NK-92 (cell line): ENCODE data around the gene ACAD10.
"Not testable (repeated sequence)": the region's sequence is repeated elsewhere in the genome, so short reads cannot be mapped to it uniquely, and the experiment has no call there.

Source experiments
- DNase-seq: peaks from one replicate; lab custom pipeline; 2025; ENCODE audit not compliant: unreplicated experiment; lab: John Stamatoyannopoulos, UW

Gene ACAD10

DNA sequence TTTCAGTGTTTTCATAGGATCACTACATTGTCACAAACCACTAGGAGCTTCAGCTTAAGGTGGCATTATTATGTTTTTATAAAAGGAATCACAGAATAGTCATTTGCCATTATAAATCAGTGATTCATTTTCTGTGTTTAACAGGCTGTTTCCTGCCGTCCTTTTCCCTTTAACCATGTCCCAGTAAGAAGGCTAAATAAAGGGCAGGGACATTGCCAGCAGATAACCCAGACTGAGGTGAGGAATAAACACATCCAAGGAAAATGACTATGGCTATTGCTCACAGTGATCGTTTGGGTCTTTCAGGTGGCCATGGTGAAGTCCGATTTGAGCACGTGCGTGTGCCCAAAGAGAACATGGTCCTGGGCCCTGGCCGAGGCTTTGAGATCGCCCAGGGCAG lies 63.0 kb downstream of the ACAD10 start:
- DNase-seq, result no peak

DNA sequence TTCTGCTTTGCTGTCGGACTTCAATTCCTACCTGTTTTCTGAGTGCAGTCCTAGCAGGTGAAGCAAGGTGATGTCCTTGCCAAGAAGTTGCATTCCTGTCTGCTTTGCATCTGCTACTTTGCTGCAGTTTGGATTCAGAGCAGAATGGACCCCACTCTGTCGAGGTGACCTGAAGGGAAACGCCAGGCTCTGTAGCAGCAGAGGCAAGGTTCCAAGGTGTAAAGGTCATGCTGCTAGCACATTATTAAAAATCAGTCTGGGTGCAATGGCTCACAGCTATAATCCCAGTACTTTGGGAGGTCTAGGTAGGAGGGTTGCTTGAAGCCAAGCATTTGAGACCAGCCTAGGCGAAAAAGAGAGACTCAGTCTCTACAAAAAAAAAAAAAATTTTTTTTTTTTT lies 63.5 kb downstream of the ACAD10 start:
- DNase-seq, result no peak

- DNase-seq, result no peak
Measured at GRCh38 chr12:111753144-111753881, 67.5 kb downstream of the ACAD10 start.

DNA sequence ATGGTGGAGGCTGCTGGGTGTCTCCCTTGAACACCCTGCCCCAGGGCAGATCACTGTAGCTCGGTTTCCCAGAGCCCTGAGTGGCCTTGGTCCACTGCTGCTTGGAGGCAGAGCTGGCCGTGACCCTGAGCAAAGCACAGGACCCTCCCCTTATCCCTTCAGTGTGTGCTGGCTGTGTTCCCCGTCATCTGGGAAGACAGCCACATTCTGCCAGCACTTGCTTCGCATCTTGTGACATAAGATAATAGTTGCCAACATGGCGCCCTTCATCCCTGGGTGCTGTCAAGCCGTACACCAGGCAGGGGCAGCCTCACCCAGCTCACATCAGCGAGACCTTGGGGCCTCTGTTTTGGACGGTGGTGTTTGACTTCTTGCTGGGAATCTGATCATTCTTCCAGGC lies 68.8 kb downstream of the ACAD10 start:
- DNase-seq, result no peak

DNA sequence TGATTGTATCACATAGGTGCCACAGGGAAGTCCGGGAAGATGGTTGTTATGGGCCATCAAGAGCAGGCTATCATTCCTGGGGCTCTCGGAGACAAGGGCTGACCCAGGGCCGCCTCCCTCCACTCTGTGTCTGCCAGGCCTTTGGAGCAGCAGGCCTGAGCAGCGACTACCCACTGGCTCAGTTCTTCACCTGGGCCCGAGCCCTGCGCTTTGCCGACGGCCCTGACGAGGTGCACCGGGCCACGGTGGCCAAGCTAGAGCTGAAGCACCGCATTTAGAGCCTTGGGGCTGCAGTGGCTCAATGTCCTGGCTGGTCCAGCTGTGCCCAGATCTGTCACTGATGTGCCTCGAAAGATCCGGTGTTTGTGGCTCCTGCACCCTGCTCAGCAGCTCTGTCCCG lies 70.3 kb downstream of the ACAD10 start:
- no peak for DNase-seq

- no peak for DNase-seq
Measured at GRCh38 chr12:111756681-111757080, 70.8 kb downstream of the ACAD10 start.

DNA sequence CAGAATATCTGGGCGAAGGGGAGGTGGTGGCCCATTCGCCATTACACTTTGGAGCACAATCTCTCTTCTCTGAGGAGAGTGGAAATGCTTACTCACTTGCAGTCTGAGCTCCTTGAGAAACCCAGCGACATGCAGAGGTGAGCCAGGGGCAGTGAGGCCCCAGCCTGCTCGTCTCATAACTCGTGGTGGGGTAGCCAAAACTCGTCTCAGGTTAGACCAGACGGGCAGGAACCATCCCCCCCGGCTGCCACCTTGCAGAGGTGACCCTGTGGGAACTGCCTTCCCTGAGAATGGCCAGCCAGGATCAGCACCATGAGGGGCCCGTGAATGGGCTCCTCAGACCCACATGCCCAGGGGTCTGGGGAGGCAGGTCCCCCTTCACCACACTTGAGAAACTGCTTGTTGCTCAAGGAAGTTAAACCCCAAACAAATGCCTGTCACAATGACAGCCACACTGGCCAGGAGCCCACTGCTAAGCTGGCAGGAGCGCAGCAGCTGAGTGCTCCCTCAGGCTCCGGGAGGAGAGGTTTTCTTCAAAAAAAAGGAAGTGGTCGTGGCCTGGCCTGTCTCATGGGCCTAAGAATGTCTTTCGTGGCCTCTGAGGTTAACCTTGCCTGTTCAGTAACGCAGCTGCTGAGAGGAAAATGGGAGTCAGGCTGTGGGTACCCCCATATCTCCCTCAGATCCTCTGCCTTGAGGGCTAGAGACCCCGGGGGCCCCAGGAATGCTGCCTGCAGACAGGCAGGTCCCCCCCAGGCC lies 71.7 kb downstream of the ACAD10 start:
- no peak for DNase-seq

DNA sequence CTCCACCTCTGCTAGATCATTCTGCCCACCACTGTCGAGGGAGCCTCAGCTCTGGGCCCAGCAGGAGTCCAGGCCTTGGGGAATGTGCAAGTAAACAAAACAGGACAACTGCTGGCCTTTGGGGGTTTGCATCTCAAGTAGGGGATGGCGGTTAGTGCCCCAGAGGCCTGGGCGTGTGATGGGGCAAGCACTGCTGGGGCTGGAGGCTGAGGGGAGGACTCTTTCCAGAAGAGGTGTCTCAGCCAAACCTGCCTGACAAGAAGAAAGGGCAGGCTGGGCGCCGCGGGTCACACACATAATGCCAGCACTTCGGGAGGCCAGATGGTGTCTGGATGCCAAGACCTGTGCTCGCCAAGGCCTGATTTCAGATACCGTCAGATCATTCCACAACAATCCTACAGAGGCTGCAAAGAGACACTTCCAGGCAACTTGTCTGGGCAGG lies 72.3 kb downstream of the ACAD10 start:
- no peak for DNase-seq

DNA sequence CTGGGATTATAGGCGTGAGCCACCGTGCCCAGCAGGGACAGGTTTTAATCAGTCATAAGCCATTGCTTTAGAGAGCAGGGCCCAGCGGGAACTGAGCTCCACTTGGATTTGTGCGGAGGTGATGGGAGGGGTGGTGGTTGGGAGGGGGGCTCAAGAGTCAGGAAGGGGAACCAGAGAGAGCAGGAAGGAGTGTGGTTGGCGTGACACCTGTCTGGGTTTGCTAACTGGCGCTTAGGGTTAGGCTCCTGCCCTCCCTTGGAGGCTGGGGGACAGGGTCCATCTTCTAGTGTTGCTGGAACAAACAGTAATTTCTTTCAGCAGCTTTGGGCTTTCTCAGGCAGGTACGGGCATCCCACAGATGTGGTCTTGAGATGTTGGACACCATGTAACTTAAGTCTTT lies 73.4 kb downstream of the ACAD10 start:
- DNase-seq, result no peak

DNA sequence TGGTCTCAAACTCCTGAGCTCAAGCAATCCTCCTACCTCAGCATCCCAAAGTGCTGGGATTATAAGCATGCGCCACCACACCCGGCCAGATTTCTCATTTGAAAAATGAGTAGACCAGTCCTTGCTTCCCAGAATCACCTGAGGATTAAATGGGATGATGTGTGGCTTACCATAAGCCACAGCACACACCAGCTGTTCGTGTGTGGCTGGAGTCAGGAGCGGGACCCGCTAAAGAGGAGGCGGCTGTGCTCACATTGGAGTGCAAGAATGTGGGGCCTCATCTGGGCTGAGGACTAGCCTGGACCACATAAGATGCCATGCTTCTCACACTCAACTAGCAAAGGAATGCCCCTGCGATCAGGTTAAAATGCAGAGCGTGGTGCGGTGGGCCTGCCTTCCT lies 74.1 kb downstream of the ACAD10 start:
- no peak for DNase-seq

- DNase-seq, result no peak
Measured at GRCh38 chr12:111761099-111761498, 75.2 kb downstream of the ACAD10 start.

GRCh38 chr12:111761706-111762105 lies 75.9 kb downstream of the ACAD10 start:
- no peak for DNase-seq

DNA sequence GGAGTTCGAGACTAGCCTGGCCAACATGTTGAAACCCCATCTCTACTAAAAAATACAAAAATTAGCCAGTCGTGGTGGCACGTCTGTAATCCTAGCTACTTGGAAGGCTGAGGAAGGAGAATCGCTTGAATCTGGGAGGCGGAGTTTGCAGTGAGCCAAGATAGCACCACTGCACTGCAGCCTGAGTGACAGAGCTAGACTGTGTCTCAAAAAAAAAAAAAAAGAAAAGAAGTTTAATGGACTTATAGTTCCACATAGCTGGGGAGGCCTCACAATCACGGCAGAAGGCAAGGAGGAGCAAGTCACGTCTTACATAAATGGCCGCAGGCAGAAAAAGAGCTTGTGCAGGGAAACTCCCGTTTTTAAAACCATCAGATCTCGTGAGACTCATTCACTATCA lies 77.7 kb downstream of the ACAD10 start:
- DNase-seq, result not testable (repeated sequence)

DNA sequence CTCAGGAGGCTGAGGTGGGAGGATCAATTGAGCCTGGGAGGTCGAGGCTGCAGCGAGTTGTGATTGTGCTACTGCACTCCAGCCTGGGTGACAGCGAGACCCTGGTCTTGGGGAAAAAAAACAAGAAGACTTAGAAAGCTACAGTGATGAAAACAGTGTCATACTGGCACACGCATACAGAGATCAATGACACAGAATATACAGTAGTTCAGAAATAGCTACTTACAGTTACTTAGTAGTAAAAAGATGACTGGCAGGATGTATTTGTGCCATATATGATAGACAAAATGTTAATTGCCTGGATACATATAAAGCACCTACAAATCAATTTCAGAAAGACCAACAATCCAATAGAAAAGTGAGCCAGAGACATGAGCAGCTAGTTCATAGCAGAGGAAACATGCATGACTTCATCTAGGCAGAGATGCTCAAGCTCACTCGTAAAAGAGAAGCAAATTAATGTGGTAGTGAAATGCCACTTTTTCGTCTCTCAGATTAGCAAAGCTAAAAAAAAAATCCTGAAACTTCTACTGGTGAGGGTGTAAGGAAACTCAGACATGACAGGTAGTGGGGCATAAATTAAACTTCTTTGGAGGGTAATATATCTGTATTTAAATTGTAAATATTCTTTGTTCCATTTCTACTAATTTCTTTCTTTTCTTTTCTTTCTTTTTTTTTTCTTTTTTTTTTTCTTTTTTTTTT lies 78.4 kb downstream of the ACAD10 start:
- DNase-seq, result no peak

DNA sequence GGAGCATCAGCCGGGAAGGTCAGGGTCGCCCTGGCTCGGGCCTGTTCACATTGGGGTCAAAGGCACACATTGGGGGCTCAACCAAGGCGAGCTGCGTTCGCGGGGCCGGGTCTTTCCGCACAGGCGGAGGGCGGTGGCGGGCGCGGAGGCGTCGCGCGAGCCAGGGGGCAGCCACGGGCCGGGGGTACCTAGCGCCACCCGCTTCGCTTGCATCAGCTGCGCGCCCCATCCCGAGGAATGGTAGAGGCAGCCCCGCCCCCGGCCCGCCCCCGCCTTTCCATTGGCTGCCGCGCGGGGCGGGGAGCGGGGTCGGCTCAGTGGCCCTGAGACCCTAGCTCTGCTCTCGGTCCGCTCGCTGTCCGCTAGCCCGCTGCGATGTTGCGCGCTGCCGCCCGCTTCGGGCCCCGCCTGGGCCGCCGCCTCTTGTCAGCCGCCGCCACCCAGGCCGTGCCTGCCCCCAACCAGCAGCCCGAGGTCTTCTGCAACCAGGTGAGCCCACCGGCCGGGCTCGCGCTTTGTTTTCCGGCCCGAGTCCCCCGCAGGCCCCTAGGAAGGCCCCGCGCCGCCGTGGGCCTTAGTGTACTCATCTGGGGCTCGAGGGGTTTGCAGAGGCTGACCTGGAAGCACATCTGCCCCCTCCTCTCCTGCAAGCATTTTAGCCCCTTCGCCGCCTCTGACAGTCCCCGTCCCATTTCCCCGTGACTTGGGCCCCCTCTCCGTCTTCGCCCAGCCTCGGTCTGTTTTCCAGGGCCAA lies 80.9 kb downstream of the ACAD10 start, which contains the start of gene ALDH2:
TSS of gene ALDH2 (plus strand) at position 326 of the 754 bp plus-strand sequence. CDS start at position 376, 50 bp downstream.
- no peak for DNase-seq

GRCh38 chr12:111767362-111768158 lies 81.7 kb downstream of the ACAD10 start:
- DNase-seq, result no peak

DNA sequence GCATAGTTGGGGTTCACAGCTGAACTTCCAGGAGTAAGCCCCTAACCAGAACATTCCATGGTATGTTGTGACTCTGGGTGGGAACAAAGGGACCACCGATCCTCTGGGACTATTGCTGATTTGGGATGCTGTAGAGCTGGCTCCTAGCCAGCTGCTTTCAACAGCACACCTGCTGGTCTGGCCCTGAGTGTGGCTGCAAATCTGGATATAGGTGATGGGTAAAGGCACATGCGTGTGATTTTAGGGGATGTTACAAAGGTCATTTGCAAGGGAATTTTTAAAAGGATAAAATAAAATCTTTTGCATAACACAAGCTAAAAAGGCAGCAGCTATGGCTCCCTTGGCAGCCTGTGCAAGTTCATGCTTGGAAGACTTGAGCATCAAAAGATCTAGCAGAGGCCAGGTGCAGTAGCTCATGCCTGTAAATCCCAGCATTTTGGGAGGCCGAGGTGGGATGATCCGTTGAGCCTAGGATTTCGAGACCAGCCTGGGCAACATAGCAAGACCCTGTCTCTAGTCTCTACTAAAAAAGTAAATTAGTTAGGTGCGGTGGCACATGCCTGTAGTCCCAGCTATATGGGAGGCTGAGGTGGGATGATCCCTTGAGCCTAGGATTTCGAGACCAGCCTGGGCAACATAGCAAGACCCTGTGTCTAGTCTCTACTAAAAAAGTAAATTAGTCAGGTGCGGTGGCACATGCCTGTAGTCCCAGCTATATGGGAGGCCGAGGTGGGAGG lies 82.5 kb downstream of the ACAD10 start:
- DNase-seq, result no peak

DNA sequence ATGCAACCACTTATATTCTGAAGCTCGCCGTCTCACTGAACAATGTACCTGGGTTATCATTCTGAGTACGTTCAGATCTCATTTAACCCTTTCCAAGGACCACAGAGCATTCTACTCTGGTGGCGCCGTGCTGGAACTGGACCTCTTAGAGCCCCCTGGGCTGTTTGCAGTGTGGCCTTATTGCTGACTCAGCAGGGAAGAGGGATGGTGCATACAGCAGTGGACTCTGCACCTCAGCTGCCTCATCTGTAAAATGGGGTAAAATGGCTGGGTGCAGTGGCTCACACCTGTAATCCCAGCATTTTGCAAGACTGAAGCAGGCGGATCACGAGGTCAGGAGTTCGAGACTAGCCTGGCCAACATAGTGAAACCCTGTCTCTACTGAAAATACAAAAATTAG lies 83.7 kb downstream of the ACAD10 start:
- DNase-seq, result no peak

DNA sequence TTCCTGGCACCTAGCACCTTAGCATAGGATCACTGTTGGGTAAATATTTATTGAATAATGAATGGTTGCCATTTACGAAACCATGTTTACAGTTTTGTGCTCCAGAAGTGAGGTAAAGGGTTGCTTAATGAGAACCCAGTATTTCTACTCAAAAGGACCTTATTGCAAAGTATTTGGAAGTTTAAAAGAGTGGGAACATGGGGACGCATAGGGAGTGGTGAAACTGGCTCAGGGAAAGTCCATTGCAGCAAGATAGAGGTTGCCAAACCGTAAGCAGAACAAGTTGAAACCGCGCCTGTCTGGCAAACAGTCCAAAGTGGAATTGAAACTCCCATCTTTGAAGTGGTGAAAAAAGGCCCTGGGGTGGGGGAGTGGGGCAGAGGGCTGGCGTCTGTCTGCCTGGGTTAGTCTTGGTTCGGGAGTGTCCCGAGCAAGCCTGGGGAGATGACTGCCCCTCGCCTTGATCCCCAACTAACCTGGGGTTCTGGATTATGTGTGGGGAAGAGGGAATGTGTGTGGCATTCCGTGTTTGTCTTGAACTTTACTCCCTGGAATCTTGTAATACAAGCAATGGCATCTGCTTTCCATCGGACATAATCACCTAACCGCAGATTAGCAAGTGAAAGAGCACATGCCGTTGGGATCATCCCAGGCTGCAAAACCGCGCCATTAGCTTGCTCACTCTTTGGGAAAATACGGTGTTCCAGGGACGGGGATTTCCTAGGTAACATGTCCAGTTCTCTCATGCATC lies 88.1 kb downstream of the ACAD10 start:
- no peak for DNase-seq
